Activated T-cell treated with anti-CD3 and anti-CD28 coated beads for 24 hours (primary cell): ENCODE measurements around the gene ANP32A.

Experiments
- DNase-seq: peaks from one replicate; pipeline ENCODE4 v3.0.0-alpha.2; 2020; ENCODE audit warnings: low read depth

Gene ANP32A

GRCh38 chr15:68743256-68743655 is 77.4 kb downstream of the ANP32A start:
- no peak for DNase-seq

- no peak for DNase-seq
Measured at GRCh38 chr15:68739390-68740080, 81.2 kb downstream of the ANP32A start.

GRCh38 chr15:68735610-68736009 is 85.1 kb downstream of the ANP32A start:
- no peak for DNase-seq

- DNase-seq: no peak
Measured at GRCh38 chr15:68734881-68735280, 85.8 kb downstream of the ANP32A start.

- no peak for DNase-seq
Measured at GRCh38 chr15:68734352-68734751, 86.3 kb downstream of the ANP32A start.

- no peak for DNase-seq
Measured at GRCh38 chr15:68733666-68734065, 87.0 kb downstream of the ANP32A start.

- no peak for DNase-seq
Measured at GRCh38 chr15:68732451-68732850, 88.2 kb downstream of the ANP32A start.

- DNase-seq: no peak
Measured at GRCh38 chr15:68730976-68731897, 89.5 kb downstream of the ANP32A start.

- no peak for DNase-seq
Measured at GRCh38 chr15:68730471-68730919, 90.2 kb downstream of the ANP32A start.

GRCh38 chr15:68729789-68730411 is 90.8 kb downstream of the ANP32A start:
- DNase-seq: no peak
